IMR-90 (cell line): Measurements from ENCODE around the gene KLHL40. TPM values are rescaled to one million over a fixed set of nuclear protein-coding genes. Genes with fewer than 3 reads are reported as not detected.

Experiments used
- ATAC-seq: fragments of 200-7000 bp; cut with Tn5 transposase; 2 replicates; pipeline ENCODE4 v1.9.1; 2020; ENCODE audit warnings: low read depth, mild to moderate bottlenecking, moderate library complexity
- BruUV-seq: library from RNA; stranded (reverse); fragments of 400-500 nt; replicated peaks from 2 replicates; lab custom pipeline; 2021; lab: Mats Ljungman, UMichigan
- CTCF ChIA-PET: fragments of 300-600 bp; formaldehyde crosslinking; extraction: SDS; loops from one replicate; lab custom pipeline; 2021; ENCODE audit warnings: antibody characterized with exemption; lab: Yijun Ruan, JAX
- POLR2A ChIA-PET: fragments of 300-600 bp; sonication (Branson Sonifier 250); formaldehyde crosslinking; loops from one replicate; lab custom pipeline; 2022; ENCODE audit warnings: antibody characterized with exemption; ENCODE audit not compliant: unreplicated experiment; lab: Charles Lee
- DNase-seq: peaks from one replicate; pipeline ENCODE4 v3.0.0; 2013
- H2AFZ ChIP-seq: replicated peaks from 2 replicates; pipeline ENCODE3; 2013; ENCODE audit warnings: low read length, mild to moderate bottlenecking; ENCODE audit not compliant: poor library complexity
- H2AK5ac ChIP-seq: 2 replicates; pipeline ENCODE4 v1.6.1; 2013; ENCODE audit warnings: low read depth, low read length, inconsistent platforms
- H2AK9ac ChIP-seq: replicated peaks from 2 replicates; pipeline ENCODE3; 2013; ENCODE audit warnings: mild to moderate bottlenecking, low read depth, low read length, moderate library complexity; ENCODE audit not compliant: poor library complexity
- H2BK120ac ChIP-seq: 2 replicates; pipeline ENCODE4 v1.6.1; 2013; ENCODE audit warnings: low read depth, low read length, inconsistent platforms
- H2BK15ac ChIP-seq: 3 replicates; pipeline ENCODE4 v1.6.1; 2013; ENCODE audit warnings: low read depth, low read length, inconsistent platforms
- H2BK20ac ChIP-seq: 2 replicates; pipeline ENCODE4 v1.6.1; 2013; ENCODE audit warnings: low read depth, mild to moderate bottlenecking, inconsistent platforms, low read length, moderate library complexity
- H2BK5ac ChIP-seq: 2 replicates; pipeline ENCODE4 v1.6.1; 2013; ENCODE audit warnings: mild to moderate bottlenecking, low read depth, low read length, inconsistent platforms; ENCODE audit not compliant: poor library complexity, severe bottlenecking
- H3K14ac ChIP-seq: replicated peaks from 2 replicates; pipeline ENCODE4 v1.6.1; 2013; ENCODE audit warnings: low read depth, low read length, inconsistent platforms
- H3K18ac ChIP-seq: 2 replicates; pipeline ENCODE4 v1.6.1; 2013; ENCODE audit warnings: low read depth, low read length, control low read depth
- H3K23ac ChIP-seq: 2 replicates; pipeline ENCODE4 v1.6.1; 2013; ENCODE audit warnings: low read depth, low read length, inconsistent platforms
- H3K27ac ChIP-seq: 2 replicates; pipeline ENCODE4 v1.5.1; 2013; ENCODE audit warnings: mild to moderate bottlenecking, control low read depth, low read length; ENCODE audit not compliant: insufficient read depth
- H3K27me3 ChIP-seq: 2 replicates; pipeline ENCODE4 v1.6.1; 2013; ENCODE audit warnings: low read length; ENCODE audit not compliant: control insufficient read depth, insufficient read depth
- H3K36me3 ChIP-seq: 2 replicates; pipeline ENCODE4 v1.6.1; 2013; ENCODE audit warnings: low read length, mixed read lengths; ENCODE audit not compliant: control insufficient read depth, insufficient read depth
- H3K4ac ChIP-seq: 2 replicates; pipeline ENCODE4 v1.6.1; 2013; ENCODE audit warnings: low read depth, low read length, inconsistent platforms
- H3K4me1 ChIP-seq: 2 replicates; pipeline ENCODE4 v1.6.1; 2013; ENCODE audit warnings: low read length, mixed read lengths; ENCODE audit not compliant: control insufficient read depth, insufficient read depth
- H3K4me2 ChIP-seq: 2 replicates; pipeline ENCODE4 v1.6.1; 2013; ENCODE audit warnings: low read depth, mild to moderate bottlenecking, control low read depth, low read length, moderate library complexity
- H3K4me3 ChIP-seq: 2 replicates; pipeline ENCODE4 v1.5.1; 2013; ENCODE audit warnings: low read depth, mild to moderate bottlenecking, control low read depth, low read length, moderate library complexity; ENCODE audit not compliant: insufficient read depth
- H3K56ac ChIP-seq: 2 replicates; pipeline ENCODE4 v1.6.1; 2013; ENCODE audit warnings: low read length, inconsistent platforms; ENCODE audit not compliant: insufficient read depth; ENCODE audit errors: extremely low read depth
- H3K79me1 ChIP-seq, 2 experiments: 2 replicates each; pipeline ENCODE4 v1.6.1; 2013; ENCODE audit warnings: low read length in 2 of 2, inconsistent platforms in 1 of 2, low read depth in 1 of 2
- H3K9ac ChIP-seq: 2 replicates; pipeline ENCODE4 v1.6.1; 2013; ENCODE audit warnings: low read depth, low read length, control low read depth
- H3K9me1 ChIP-seq: 2 replicates; pipeline ENCODE4 v1.6.1; 2013; ENCODE audit warnings: low read length, inconsistent platforms; ENCODE audit not compliant: insufficient read depth
- H3K9me3 ChIP-seq: 2 replicates; pipeline ENCODE4 v1.6.1; 2013; ENCODE audit warnings: low read length; ENCODE audit not compliant: control insufficient read depth, insufficient read depth
- H4K20me1 ChIP-seq: 2 replicates; pipeline ENCODE4 v1.6.1; 2013; ENCODE audit warnings: low read length, inconsistent platforms; ENCODE audit not compliant: insufficient read depth
- H4K5ac ChIP-seq: 2 replicates; pipeline ENCODE4 v1.6.1; 2013; ENCODE audit warnings: mild to moderate bottlenecking, low read depth, low read length, control low read depth
- H4K8ac ChIP-seq, 2 experiments: 2 replicates each; pipeline ENCODE4 v1.6.1; 2013; ENCODE audit warnings: low read depth in 2 of 2, low read length in 2 of 2, control low read depth in 1 of 2, inconsistent platforms in 1 of 2
- H4K91ac ChIP-seq: 2 replicates; pipeline ENCODE4 v1.6.1; 2013; ENCODE audit warnings: low read depth, low read length, inconsistent platforms; ENCODE audit not compliant: insufficient read depth
- CEBPB ChIP-seq: IDR thresholded peaks from 2 replicates; pipeline ENCODE4 v1.6.1; 2012; ENCODE audit warnings: low read depth, low read length, improper control_type of control experiment
- RCOR1 ChIP-seq: IDR thresholded peaks from 2 replicates; pipeline ENCODE4 v1.6.1; 2012; ENCODE audit warnings: mild to moderate bottlenecking, low read length, improper control_type of control experiment; ENCODE audit not compliant: insufficient replicate concordance
- RFX5 ChIP-seq: IDR thresholded peaks from 2 replicates; pipeline ENCODE4 v1.8.0; 2012; ENCODE audit warnings: low read depth, mild to moderate bottlenecking, low read length, moderate library complexity
- SMC3 ChIP-seq: fragments of 150-350 bp; IDR thresholded peaks from 2 replicates; pipeline ENCODE4 v1.6.1; 2016; ENCODE audit warnings: low read depth, mild to moderate bottlenecking, antibody characterized with exemption, low read length, moderate library complexity
- dilution Hi-C: fragments of 300-500 bp; cut with HindIII; formaldehyde crosslinking; loops from one replicate; pipeline ENCODE4 v1.14.3; 2018; ENCODE audit warnings: low sequenced_read_pairs; ENCODE audit not compliant: unreplicated experiment
- in situ Hi-C: fragments of 300-500 bp; cut with MboI; formaldehyde crosslinking; loops from 3 replicates; pipeline ENCODE4 v1.14.3; 2019; ENCODE audit warnings: low sequenced_read_pairs, inconsistent platforms, mixed read lengths
- intact Hi-C: fragments of 100-400 bp; cut with micrococcal nuclease; formaldehyde crosslinking; loops from 2 replicates; pipeline ENCODE4 v1.10.0; 2022
- polyA plus RNA-seq, 3 experiments: library from polyadenylated mRNA; depleted of rRNA; stranded (reverse); fragments of >200 nt; gene quantifications; 2 replicates each; pipeline ENCODE4 v1.2.3, GENCODE V29; 2012; ENCODE audit warnings: low replicate concordance in 1 of 3
- total RNA-seq: library from RNA; depleted of rRNA; stranded (reverse); fragments of >200 nt; gene quantifications from 2 replicates; pipeline ENCODE4 v1.2.3, GENCODE V29; 2012

Gene KLHL40
- total and polyA plus RNA-seq, 2 of the 4 experiments (the other 2 are of a cell fraction): not detected

DNA sequence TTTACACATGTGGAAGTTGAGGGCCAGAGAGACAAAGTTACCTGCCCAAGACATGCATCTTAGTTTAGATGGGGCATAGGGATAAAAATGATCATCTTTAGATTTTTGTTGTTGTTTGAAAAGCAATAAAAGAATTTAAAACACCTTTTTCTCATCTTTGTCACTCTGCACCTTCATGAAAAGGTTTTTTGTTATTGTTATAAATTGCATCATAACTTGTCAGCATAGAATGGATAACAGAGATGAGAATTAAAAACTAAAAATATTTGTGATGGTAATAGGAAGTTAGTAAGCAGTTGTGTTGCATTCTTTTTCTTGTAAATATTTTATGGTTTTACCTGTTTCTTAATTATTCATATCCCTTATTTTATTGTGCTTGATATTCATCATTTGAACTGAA, 45.2 kb upstream of the KLHL40 start:
- Histone ChIP-seq H3K9me3 (no peaks in the 10 kb centered on the region), H4K5ac (no peak overlapping the region), H3K18ac (no peak overlapping the region), H3K4me1 (no peaks in the 10 kb centered on the region), H3K36me3 (peaks cover 58% of the 10 kb centered on the region), H3K14ac (no peak overlapping the region), H3K9ac (no peak overlapping the region), H2BK120ac (no peak overlapping the region), H2AK5ac (no peak overlapping the region), H4K20me1 (peaks cover 13% of the 10 kb centered on the region; the same call in 1 of the 2 replicates), H2BK15ac (no peak overlapping the region), H2AK9ac (no peak overlapping the region), H3K23ac (no peak overlapping the region), H2BK5ac (no peak overlapping the region), H3K79me1 (peaks cover 34 to 47% of the 10 kb centered on the region in 2 experiments), H3K4me2 (no peak overlapping the region), H2AFZ (no peak overlapping the region), H4K8ac (no peak overlapping the region), H3K9me1 (peaks cover 10% of the 10 kb centered on the region; the same call in 1 of the 2 replicates), H2BK20ac (no peak overlapping the region), H3K4ac (no peak overlapping the region), H3K4me3 (no peak overlapping the region), H3K27me3 (no peaks in the 10 kb centered on the region), H3K27ac (no peak overlapping the region), H4K91ac (no peak overlapping the region), H3K56ac (no peak overlapping the region)
- ATAC-seq (no peak), DNase-seq (no peak)
- in situ Hi-C loops: no loop called here
- intact Hi-C loops: no loop called here
- CTCF ChIA-PET: no interaction called here
- POLR2A ChIA-PET: no interaction called here
- BruUV-seq: no TSS peak
- dilution Hi-C loops: no loop called here
- TF ChIP-seq RFX5 (no peak), SMC3 (no peak), RCOR1 (no peak), CEBPB (peak; percentile 8; the same call in 1 of the 2 replicates)
